Ishikawa (cell line): ENCODE measurements around the gene MARCHF10.

ENCODE experiments used
- CEBPB ChIP-seq: IDR thresholded peaks from 2 replicates; pipeline ENCODE4 v1.6.1; 2012
- CREB1 ChIP-seq: IDR thresholded peaks from 2 replicates; pipeline ENCODE4 v1.6.1; 2012; ENCODE audit warnings: low read depth
- EGR1 ChIP-seq: IDR thresholded peaks from 2 replicates; pipeline ENCODE4 v1.6.1; 2012
- FOXM1 ChIP-seq: IDR thresholded peaks from 2 replicates; pipeline ENCODE4 v1.6.1; 2012; ENCODE audit warnings: low read depth, borderline replicate concordance
- TAF1 ChIP-seq: IDR thresholded peaks from 2 replicates; pipeline ENCODE4 v1.6.1; 2012; ENCODE audit warnings: low read depth, mild to moderate bottlenecking
- YY1 ChIP-seq: IDR thresholded peaks from 2 replicates; pipeline ENCODE4 v1.6.1; 2012; ENCODE audit warnings: low read depth
- ZBTB7A ChIP-seq: IDR thresholded peaks from 2 replicates; pipeline ENCODE4 v1.6.1; 2012; ENCODE audit warnings: low read depth
- TF ChIP-seq, protein P1 (sequence below): IDR thresholded peaks from 2 replicates; pipeline ENCODE4 v1.6.1; 2012; ENCODE audit warnings: low read depth, mild to moderate bottlenecking

DNA sequence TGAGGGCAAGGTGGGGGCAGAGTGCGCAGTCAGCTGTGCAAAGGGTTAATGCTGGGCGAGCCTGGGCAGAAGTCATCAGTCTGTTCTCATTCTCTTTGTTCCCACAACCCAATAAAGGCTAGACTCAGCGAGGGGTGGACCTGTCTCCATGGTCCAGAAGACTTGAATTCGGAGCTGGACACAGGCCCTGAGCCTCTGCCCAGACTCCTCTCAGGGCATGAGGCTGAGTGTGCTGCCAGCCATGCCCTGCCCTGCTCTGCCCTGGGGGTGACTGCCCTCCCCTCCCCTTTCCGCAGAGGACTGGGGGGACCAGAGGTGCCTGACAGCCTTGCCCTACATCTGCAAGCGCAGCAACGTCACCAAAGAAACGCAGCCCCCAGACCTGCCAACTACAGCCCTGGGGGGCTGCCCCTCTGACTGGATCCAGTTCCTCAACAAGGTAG lies 126.2 kb downstream of the MARCHF10 start:
- no peak for TF ChIP-seq CREB1
- no peak for TF ChIP-seq EGR1
- TF ChIP-seq, protein P1, sequence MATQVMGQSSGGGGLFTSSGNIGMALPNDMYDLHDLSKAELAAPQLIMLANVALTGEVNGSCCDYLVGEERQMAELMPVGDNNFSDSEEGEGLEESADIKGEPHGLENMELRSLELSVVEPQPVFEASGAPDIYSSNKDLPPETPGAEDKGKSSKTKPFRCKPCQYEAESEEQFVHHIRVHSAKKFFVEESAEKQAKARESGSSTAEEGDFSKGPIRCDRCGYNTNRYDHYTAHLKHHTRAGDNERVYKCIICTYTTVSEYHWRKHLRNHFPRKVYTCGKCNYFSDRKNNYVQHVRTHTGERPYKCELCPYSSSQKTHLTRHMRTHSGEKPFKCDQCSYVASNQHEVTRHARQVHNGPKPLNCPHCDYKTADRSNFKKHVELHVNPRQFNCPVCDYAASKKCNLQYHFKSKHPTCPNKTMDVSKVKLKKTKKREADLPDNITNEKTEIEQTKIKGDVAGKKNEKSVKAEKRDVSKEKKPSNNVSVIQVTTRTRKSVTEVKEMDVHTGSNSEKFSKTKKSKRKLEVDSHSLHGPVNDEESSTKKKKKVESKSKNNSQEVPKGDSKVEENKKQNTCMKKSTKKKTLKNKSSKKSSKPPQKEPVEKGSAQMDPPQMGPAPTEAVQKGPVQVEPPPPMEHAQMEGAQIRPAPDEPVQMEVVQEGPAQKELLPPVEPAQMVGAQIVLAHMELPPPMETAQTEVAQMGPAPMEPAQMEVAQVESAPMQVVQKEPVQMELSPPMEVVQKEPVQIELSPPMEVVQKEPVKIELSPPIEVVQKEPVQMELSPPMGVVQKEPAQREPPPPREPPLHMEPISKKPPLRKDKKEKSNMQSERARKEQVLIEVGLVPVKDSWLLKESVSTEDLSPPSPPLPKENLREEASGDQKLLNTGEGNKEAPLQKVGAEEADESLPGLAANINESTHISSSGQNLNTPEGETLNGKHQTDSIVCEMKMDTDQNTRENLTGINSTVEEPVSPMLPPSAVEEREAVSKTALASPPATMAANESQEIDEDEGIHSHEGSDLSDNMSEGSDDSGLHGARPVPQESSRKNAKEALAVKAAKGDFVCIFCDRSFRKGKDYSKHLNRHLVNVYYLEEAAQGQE, result no peak
- TF ChIP-seq ZBTB7A, result no peak
- TF ChIP-seq TAF1, result no peak
- no peak for TF ChIP-seq YY1
- TF ChIP-seq FOXM1, result no peak
- TF ChIP-seq CEBPB, result no peak
